HG03135 (cell line): ENCODE results near the gene TFRC.
"Not testable (repeated sequence)": the region's sequence is repeated elsewhere in the genome, so short reads cannot be mapped to it uniquely, and the experiment has no call there.

Experiments used
- ATAC-seq: cut with Tn5 transposase; IDR thresholded peaks from one replicate; pipeline ENCODE4 v1.9.1; 2021; ENCODE audit warnings: mild to moderate bottlenecking, moderate library complexity; ENCODE audit not compliant: unreplicated experiment

The TFRC gene

DNA sequence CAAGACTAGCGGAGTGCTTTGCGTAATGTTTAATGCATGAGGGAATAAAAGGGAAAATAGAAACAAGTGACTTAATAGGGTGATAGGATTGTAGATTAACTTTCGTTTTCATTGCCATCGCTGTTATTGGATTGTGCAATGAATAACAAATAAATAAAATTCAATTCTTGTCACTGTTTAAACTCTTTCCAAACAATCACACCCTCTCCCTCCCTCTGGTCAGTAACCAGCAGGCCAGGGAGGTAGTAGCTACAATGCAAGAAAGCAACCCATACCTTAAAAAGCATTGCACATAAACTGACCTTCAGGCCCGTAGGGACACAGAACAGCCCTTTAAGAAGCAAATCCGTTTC is 705 bp upstream of the TFRC start:
- no peak for ATAC-seq

GRCh38 chr3:196081002-196081833 is 672 bp downstream of the TFRC start:
- ATAC-seq = peak; percentile 45

- not testable (repeated sequence) for ATAC-seq
Measured at GRCh38 chr3:196080101-196080846, 1.6 kb downstream of the TFRC start.

DNA sequence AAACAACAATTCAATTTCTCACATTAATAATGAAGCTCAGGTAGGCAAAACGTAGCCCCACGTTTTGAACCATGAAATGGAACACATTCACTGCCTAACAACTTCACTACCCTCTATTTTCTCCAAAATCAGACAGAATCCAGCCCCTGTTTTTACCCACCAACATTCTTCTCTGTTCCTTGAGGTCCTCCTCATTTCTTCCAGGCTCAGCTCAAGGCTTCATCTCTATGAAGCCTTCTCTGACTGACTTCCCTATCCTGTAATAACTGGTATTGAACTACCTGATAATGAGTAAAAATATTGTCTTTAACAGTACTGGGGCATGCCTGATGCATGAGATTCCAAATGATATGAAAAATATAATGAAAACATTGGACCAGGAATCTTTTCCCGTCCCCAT is 2.2 kb downstream of the TFRC start:
- ATAC-seq = no peak

- no peak for ATAC-seq
Measured at GRCh38 chr3:196075013-196075412, 6.9 kb downstream of the TFRC start.

GRCh38 chr3:196073255-196073753 is 8.6 kb downstream of the TFRC start:
- no peak for ATAC-seq

- ATAC-seq = no peak
Measured at GRCh38 chr3:196072313-196072712, 9.6 kb downstream of the TFRC start.

DNA sequence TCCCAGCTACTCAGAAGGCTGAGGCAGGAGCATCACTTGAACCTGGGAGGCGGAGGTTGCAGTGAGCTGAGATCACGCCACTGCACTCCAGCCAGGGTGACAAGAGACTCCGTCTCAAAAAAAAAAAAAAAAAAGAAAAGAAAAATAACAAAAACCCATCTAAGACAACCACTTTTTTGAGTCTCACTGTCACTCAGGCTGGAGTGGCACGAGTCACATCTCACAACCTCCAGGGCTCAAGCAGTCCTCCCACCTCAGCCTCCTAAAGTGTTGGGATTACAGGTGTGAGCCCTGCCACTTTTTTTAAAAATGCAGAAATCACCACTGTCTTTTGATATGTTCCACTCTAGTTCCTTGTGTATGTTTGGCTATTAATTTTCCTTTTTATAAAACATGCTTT is 13.1 kb downstream of the TFRC start:
- ATAC-seq = not testable (repeated sequence)

DNA sequence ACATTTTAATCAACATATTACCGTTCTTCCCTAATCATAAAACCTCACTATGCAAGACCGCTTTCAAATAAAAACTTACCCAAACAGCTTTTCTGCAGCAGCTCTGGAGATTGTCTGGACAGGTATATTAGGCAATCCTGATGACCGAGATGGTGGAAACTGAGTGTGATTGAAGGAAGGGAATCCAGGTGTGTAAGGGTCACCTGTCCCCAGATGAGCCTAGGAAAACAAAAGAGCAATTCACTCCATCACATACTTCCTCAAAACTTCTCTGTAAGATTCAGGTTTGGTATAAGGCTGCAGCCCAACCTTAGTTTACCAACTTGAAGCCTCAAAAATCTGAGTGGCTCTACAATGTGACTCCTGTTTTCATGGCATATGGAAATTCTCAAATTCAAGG is 14.5 kb downstream of the TFRC start:
- ATAC-seq = no peak

DNA sequence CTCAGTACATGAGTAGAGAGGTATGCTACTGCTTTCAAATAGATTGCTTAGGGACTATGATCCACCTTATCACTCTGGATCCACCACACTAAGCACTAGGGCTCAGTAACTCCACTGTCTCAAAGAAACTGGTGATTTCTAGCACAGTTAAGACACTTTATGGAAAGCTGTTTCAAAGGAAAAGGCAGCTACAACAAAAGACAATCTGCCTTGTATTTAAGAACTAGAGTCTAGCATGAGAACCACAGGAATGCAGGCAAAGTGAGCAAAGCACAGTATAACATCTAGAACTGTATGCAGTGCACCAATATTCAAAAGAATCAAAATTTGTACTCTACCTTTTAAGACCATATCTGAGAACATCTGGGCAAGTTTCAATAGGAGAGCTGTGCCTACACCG is 17.9 kb downstream of the TFRC start:
- ATAC-seq = no peak

GRCh38 chr3:196063456-196063855 is 18.4 kb downstream of the TFRC start:
- ATAC-seq = no peak

- no peak for ATAC-seq
Measured at GRCh38 chr3:196063049-196063448, 18.8 kb downstream of the TFRC start.

DNA sequence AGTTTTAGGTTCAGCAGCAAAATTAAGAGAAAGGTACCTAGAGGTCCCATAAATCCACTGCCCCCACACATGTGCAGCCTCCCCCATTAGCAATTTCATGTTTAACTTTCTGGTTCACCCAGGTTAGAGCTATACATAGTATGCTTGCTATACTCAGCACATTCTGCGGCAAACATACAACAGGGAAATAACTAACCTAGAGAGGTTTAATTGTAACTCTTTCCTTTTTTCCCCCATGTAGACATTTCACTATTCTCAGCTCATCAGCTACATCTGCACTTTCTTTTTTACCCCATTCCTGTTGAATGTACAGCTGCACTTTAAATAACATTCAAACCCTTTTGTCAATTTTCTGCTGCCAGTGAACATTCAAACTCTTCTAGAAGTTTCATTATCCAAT is 21.1 kb downstream of the TFRC start:
- no peak for ATAC-seq

- no peak for ATAC-seq
Measured at GRCh38 chr3:196057760-196058331, 24.0 kb downstream of the TFRC start.

DNA sequence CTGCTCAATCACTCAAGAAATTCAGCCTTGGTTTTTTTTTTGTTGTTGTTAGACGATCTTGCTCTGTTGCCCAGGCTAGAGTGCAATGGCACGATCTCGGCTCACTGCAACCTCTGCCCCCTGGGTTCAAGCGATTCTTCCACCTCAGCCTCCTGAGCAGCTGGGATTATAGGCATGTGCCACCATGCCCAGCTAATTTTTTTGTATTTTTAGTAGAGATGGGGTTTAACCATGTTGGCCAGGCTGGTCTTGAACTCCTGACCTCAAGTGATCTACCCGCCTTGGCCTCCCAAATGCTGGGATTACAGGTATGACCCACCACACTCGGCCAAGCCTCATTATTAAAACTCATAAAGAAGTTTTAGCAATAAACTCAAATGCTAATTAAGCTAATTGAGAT is 25.5 kb downstream of the TFRC start:
- ATAC-seq = not testable (repeated sequence)

DNA sequence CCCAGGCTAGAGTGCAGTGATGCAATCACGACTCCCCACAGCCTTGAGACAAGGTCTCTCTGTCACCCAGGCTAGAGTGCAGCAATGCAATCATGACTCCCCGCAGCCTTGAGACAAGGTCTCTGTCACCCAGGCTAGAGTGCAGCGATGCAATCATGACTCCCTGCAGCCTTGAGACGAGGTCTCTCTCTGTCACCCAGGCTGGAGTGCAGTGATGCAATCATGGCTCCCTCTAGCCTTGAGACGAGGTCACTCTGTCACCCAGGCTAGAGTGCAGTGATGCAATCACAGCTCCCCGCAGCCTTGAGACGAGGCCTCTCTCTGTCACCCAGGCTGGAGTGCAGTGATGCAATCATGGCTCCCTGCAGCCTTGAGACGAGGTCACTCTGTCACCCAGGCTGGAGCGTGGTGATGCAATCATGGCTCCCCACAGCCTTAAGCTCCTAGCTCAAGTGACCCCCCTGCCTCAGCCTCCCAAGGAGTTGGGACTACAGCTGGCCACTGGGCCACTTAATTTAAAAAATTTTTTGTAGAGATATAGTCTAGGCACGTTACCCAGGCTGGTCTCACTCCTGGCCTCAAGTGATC is 26.1 kb downstream of the TFRC start:
- ATAC-seq = no peak

GRCh38 chr3:196055240-196055639 is 26.6 kb downstream of the TFRC start:
- no peak for ATAC-seq

DNA sequence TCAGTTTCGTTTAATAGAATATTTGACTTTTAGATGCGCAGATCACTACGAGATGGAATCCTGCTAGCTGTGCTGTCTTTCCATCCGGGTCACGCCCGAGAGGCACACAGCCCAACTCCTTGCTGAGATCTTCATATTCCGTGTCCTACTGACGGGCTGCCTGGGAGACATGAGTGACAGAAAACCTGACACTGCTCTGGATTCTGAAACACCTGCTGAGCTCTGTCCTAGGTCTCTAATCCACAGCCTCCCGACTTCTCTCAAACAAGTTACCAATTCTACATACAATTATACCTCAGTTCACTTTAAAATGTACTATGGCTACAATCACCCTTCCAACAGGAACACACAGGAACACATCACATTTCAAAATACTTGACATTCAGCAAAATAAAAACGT is 27.2 kb downstream of the TFRC start:
- no peak for ATAC-seq

DNA sequence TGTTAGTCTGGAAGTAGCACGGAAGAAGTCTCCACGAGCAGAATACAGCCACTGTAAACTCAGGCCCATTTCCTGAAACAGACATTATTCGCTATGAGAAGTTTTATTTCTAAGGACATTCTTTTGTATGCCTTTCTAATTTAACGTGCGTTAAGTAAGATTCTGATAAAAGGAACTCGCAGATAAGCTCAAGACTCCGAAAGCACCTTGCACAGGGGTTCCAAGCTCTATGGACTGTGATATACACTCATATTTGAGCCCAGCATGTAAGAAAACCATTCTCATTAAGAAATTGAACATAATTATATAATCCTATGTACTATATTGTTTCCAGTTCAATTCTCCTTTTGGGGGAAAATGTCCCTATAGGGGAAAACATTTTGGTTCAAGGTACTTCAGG is 28.4 kb downstream of the TFRC start:
- no peak for ATAC-seq

- ATAC-seq = no peak
Measured at GRCh38 chr3:196051282-196052076, 30.4 kb downstream of the TFRC start.

- no peak for ATAC-seq
Measured at GRCh38 chr3:196050597-196050996, 31.3 kb downstream of the TFRC start.
